DMS79 (cell line): ENCODE results near the gene ADK.
"Not testable (repeated sequence)": the region's sequence is repeated elsewhere in the genome, so short reads cannot be mapped to it uniquely, and the experiment has no call there.

Experiments
- DNase-seq: peaks from one replicate; lab custom pipeline; 2025; lab: John Stamatoyannopoulos, UW

The ADK gene

GRCh38 chr10:74305730-74306129, 154.7 kb downstream of the ADK start:
- no peak for DNase-seq

- DNase-seq = no peak
Measured at GRCh38 chr10:74306227-74306982, 155.4 kb downstream of the ADK start.

- no peak for DNase-seq
Measured at GRCh38 chr10:74307061-74307651, 156.1 kb downstream of the ADK start.

- no peak for DNase-seq
Measured at GRCh38 chr10:74310652-74311257, 159.7 kb downstream of the ADK start.

- no peak for DNase-seq
Measured at GRCh38 chr10:74314166-74314565, 163.1 kb downstream of the ADK start.

- DNase-seq = no peak
Measured at GRCh38 chr10:74320026-74320425, 169.0 kb downstream of the ADK start.

GRCh38 chr10:74320717-74321116, 169.7 kb downstream of the ADK start:
- no peak for DNase-seq

- DNase-seq = no peak
Measured at GRCh38 chr10:74322141-74322540, 171.1 kb downstream of the ADK start.

GRCh38 chr10:74322565-74322964, 171.5 kb downstream of the ADK start:
- DNase-seq = no peak

GRCh38 chr10:74328388-74328787, 177.4 kb downstream of the ADK start:
- no peak for DNase-seq

GRCh38 chr10:74329873-74330272, 178.9 kb downstream of the ADK start:
- DNase-seq = no peak

- no peak for DNase-seq
Measured at GRCh38 chr10:74330646-74331045, 179.6 kb downstream of the ADK start.

GRCh38 chr10:74332398-74332797, 181.4 kb downstream of the ADK start:
- DNase-seq = no peak

- no peak for DNase-seq
Measured at GRCh38 chr10:74333174-74333573, 182.2 kb downstream of the ADK start.

- DNase-seq = no peak
Measured at GRCh38 chr10:74334221-74334620, 183.2 kb downstream of the ADK start.

GRCh38 chr10:74335501-74335900, 184.5 kb downstream of the ADK start:
- no peak for DNase-seq

- DNase-seq = no peak
Measured at GRCh38 chr10:74337330-74338016, 186.5 kb downstream of the ADK start.

- no peak for DNase-seq
Measured at GRCh38 chr10:74342991-74343390, 192.0 kb downstream of the ADK start.

- DNase-seq = no peak
Measured at GRCh38 chr10:74343804-74344203, 192.8 kb downstream of the ADK start.

- no peak for DNase-seq
Measured at GRCh38 chr10:74344306-74344705, 193.3 kb downstream of the ADK start.

- DNase-seq = no peak
Measured at GRCh38 chr10:74347522-74347921, 196.5 kb downstream of the ADK start.

GRCh38 chr10:74353021-74353420, 202.0 kb downstream of the ADK start:
- DNase-seq = not testable (repeated sequence)

GRCh38 chr10:74361678-74362077, 210.7 kb downstream of the ADK start:
- no peak for DNase-seq
